ENCODE results near the gene ROGDI. TPM values are rescaled to one million over a fixed set of nuclear protein-coding genes. Genes with fewer than 3 reads are reported as not detected.

ROGDI gene
- total and polyA plus RNA-seq, 2 of the 13 experiments (the other 11 are each of a cell fraction or from before 2014, with no cell fraction given), result 19.2 to 42.1 TPM

- TF ChIP-seq BRCA1 (CRISPR knock-in tag; IDR thresholded peaks at IDR 0.05) (no peak), PHF8 (CRISPR knock-in tag; IDR thresholded peaks at IDR 0.05) (0 out of 2 replicates have a peak, but pooled peaks have one; percentile 32), KAT8 (CRISPR knock-in tag; IDR thresholded peaks at IDR 0.05) (peak; percentile 73), ZMYM3 (CRISPR knock-in tag; IDR thresholded peaks at IDR 0.05) (no peak; the same call in 1 of the 2 replicates), MAZ (IDR thresholded peaks at IDR 0.05; ENCODE audit: borderline replicate concordance, low read depth, low read length) (no peak), MAZ (CRISPR knock-in tag; IDR thresholded peaks at IDR 0.05; ENCODE audit: low read depth) (0 out of 2 replicates have a peak, but pooled peaks have one; percentile 15), ZNF317 (CRISPR knock-in tag; IDR thresholded peaks at IDR 0.05) (no peak), HCFC1 (IDR thresholded peaks at IDR 0.05; ENCODE audit: low read depth, low read length) (no peak), YY1 (IDR thresholded peaks at IDR 0.05; ENCODE audit: insufficient read depth, insufficient replicate concordance, low read depth, low read length) (peak; percentile 39), GATAD2A (CRISPR knock-in tag; IDR thresholded peaks at IDR 0.05) (0 out of 2 replicates have a peak, but pooled peaks have one; percentile 14), ZNF740 (CRISPR knock-in tag; IDR thresholded peaks at IDR 0.05) (peak; percentile 95), TFAP4 (IDR thresholded peaks at IDR 0.05; ENCODE audit: borderline replicate concordance, low read depth) (peak; percentile 87; the same call in 1 of the 2 replicates), SRY (CRISPR knock-in tag; IDR thresholded peaks at IDR 0.05) (no peak), PHF20 (CRISPR knock-in tag; IDR thresholded peaks at IDR 0.05) (peak; percentile 77), MED1 (CRISPR knock-in tag; IDR thresholded peaks at IDR 0.05) (0 out of 2 replicates have a peak, but pooled peaks have one; percentile 16), TBL1XR1 (IDR thresholded peaks at IDR 0.05; ENCODE audit: borderline replicate concordance, low read length, partially characterized antibody) (no peak), DMAP1 (CRISPR knock-in tag; IDR thresholded peaks at IDR 0.05) (peak; percentile 45; the same call in 1 of the 2 replicates), XRCC5 (optimal IDR thresholded peaks at IDR 0.05; ENCODE audit: low read length) (no peak), ATF7-NPFF (CRISPR knock-in tag; IDR thresholded peaks at IDR 0.05; ENCODE audit: low read depth) (no peak), HIVEP1 (CRISPR knock-in tag; IDR thresholded peaks at IDR 0.05) (0 out of 2 replicates have a peak, but pooled peaks have one; percentile 17), ZFX (CRISPR knock-in tag; IDR thresholded peaks at IDR 0.05; ENCODE audit: low read depth) (peak; percentile 77), SAP130 (CRISPR knock-in tag; IDR thresholded peaks at IDR 0.05; ENCODE audit: low read depth) (peak; percentile 84), KDM2A (CRISPR knock-in tag; IDR thresholded peaks at IDR 0.05; ENCODE audit: borderline replicate concordance, low read depth) (peak; percentile 32; the same call in 1 of the 2 replicates), ONECUT2 (CRISPR knock-in tag; IDR thresholded peaks at IDR 0.05) (no peak)
- TF ChIP-seq, protein P1, sequence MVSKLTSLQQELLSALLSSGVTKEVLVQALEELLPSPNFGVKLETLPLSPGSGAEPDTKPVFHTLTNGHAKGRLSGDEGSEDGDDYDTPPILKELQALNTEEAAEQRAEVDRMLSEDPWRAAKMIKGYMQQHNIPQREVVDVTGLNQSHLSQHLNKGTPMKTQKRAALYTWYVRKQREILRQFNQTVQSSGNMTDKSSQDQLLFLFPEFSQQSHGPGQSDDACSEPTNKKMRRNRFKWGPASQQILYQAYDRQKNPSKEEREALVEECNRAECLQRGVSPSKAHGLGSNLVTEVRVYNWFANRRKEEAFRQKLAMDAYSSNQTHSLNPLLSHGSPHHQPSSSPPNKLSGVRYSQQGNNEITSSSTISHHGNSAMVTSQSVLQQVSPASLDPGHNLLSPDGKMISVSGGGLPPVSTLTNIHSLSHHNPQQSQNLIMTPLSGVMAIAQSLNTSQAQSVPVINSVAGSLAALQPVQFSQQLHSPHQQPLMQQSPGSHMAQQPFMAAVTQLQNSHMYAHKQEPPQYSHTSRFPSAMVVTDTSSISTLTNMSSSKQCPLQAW (CRISPR knock-in tag; IDR thresholded peaks at IDR 0.05), result peak; percentile 80; the same call in 1 of the 2 replicates
- TF ChIP-seq, protein P2, sequence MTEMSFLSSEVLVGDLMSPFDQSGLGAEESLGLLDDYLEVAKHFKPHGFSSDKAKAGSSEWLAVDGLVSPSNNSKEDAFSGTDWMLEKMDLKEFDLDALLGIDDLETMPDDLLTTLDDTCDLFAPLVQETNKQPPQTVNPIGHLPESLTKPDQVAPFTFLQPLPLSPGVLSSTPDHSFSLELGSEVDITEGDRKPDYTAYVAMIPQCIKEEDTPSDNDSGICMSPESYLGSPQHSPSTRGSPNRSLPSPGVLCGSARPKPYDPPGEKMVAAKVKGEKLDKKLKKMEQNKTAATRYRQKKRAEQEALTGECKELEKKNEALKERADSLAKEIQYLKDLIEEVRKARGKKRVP (CRISPR knock-in tag; IDR thresholded peaks at IDR 0.05), result no peak
- TF ChIP-seq, protein P3, sequence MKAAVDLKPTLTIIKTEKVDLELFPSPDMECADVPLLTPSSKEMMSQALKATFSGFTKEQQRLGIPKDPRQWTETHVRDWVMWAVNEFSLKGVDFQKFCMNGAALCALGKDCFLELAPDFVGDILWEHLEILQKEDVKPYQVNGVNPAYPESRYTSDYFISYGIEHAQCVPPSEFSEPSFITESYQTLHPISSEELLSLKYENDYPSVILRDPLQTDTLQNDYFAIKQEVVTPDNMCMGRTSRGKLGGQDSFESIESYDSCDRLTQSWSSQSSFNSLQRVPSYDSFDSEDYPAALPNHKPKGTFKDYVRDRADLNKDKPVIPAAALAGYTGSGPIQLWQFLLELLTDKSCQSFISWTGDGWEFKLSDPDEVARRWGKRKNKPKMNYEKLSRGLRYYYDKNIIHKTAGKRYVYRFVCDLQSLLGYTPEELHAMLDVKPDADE (CRISPR knock-in tag; IDR thresholded peaks at IDR 0.05), result no peak
These were observed 2.0 kb downstream of the ROGDI start (continued) for GRCh38 chr16:4800290-4801041.
